Neural cell (in vitro differentiated cells): Measurements from ENCODE around the gene NUP98. TPM values are rescaled to one million over a fixed set of nuclear protein-coding genes. Genes with fewer than 3 reads are reported as not detected.
A peak's percentile ranks its signal among the peaks of the same experiment; 100 is the strongest.

Experiments used
- H2AFZ ChIP-seq: fragments of 200-600, 300-800 bp; sonication (generic), shearing (Covaris generic); 2 replicates; pipeline ENCODE4 v1.6.0; 2014; ENCODE audit warnings: low read depth, mild to moderate bottlenecking, antibody characterized with exemption, low read length, moderate library complexity
- H3F3A ChIP-seq: fragments of 200-600 bp; shearing (Covaris generic); 2 replicates; pipeline ENCODE4 v1.6.1; 2016; ENCODE audit warnings: mild to moderate bottlenecking, moderate library complexity, mixed read lengths, antibody characterized with exemption, low read length; ENCODE audit not compliant: insufficient read depth, poor library complexity, severe bottlenecking
- H3K27ac ChIP-seq: fragments of 200-600, 300-800 bp; sonication (generic), shearing (Covaris generic); 2 replicates; pipeline ENCODE4 v1.5.1; 2014; ENCODE audit warnings: mild to moderate bottlenecking, low read length, moderate library complexity
- H3K27me3 ChIP-seq: fragments of 300-800, 200-600 bp; sonication (generic), shearing (Covaris generic); 2 replicates; pipeline ENCODE4 v1.6.0; 2014; ENCODE audit warnings: mild to moderate bottlenecking, low read depth, low read length, moderate library complexity; ENCODE audit not compliant: insufficient read depth
- H3K36me3 ChIP-seq: fragments of 300-800, 200-600 bp; sonication (generic), shearing (Covaris generic); 2 replicates; pipeline ENCODE4 v1.5.1; 2014; ENCODE audit warnings: mild to moderate bottlenecking, antibody characterized with exemption, low read length, moderate library complexity; ENCODE audit not compliant: insufficient read depth
- H3K4me2 ChIP-seq: fragments of 300-800, 200-600 bp; sonication (generic), shearing (Covaris generic); 2 replicates; pipeline ENCODE4 v1.6.0; 2014; ENCODE audit warnings: mild to moderate bottlenecking, low read length
- H3K4me3 ChIP-seq: fragments of 300-800, 200-600 bp; sonication (generic), shearing (Covaris generic); 2 replicates; pipeline ENCODE4 v1.5.1; 2014; ENCODE audit warnings: mild to moderate bottlenecking, low read length, moderate library complexity
- H3K79me2 ChIP-seq: fragments of 200-600 bp; shearing (Covaris generic); replicated peaks from 2 replicates; pipeline ENCODE4 v1.6.0; 2014; ENCODE audit warnings: mild to moderate bottlenecking, low read length, moderate library complexity; ENCODE audit not compliant: insufficient read depth
- H3K9ac ChIP-seq: fragments of 300-800, 200-600 bp; sonication (generic), shearing (Covaris generic); 2 replicates; pipeline ENCODE4 v1.6.1; 2016; ENCODE audit warnings: mild to moderate bottlenecking, low read length, mixed read lengths
- H3K9me2 ChIP-seq: fragments of 200-600 bp; shearing (Covaris generic); 2 replicates; pipeline ENCODE4 v1.6.1; 2016; ENCODE audit warnings: mild to moderate bottlenecking, low read length, mixed read lengths; ENCODE audit not compliant: insufficient read depth
- H3K9me3 ChIP-seq: fragments of 200-600, 300-800 bp; sonication (generic), shearing (Covaris generic); 2 replicates; pipeline ENCODE4 v1.6.1; 2016; ENCODE audit warnings: mild to moderate bottlenecking, mixed run types, low read length, moderate library complexity, mixed read lengths
- H4K20me1 ChIP-seq: fragments of 200-600 bp; shearing (Covaris generic); 2 replicates; pipeline ENCODE4 v1.6.1; 2016; ENCODE audit warnings: mild to moderate bottlenecking, mixed run types; ENCODE audit not compliant: insufficient read depth
- EP300 ChIP-seq: fragments of 450-650 bp; conservative IDR thresholded peaks from 2 replicates; pipeline ENCODE4 v1.6.1; 2014; ENCODE audit warnings: antibody characterized with exemption, mild to moderate bottlenecking, moderate library complexity; ENCODE audit not compliant: poor library complexity, severe bottlenecking
- EZH2 ChIP-seq: fragments of 200-600, 300-800 bp; shearing (Covaris generic), sonication (generic); IDR thresholded peaks from 2 replicates; pipeline ENCODE4 v1.6.1; 2014; ENCODE audit warnings: antibody characterized with exemption, low read length, borderline replicate concordance, mild to moderate bottlenecking; ENCODE audit not compliant: insufficient read depth, poor library complexity, severe bottlenecking
- MXI1 ChIP-seq: fragments of 450-650 bp; conservative IDR thresholded peaks from 2 replicates; pipeline ENCODE4 v1.6.1; 2014; ENCODE audit warnings: antibody characterized with exemption, mild to moderate bottlenecking; ENCODE audit not compliant: poor library complexity, severe bottlenecking
- POLR2AphosphoS5 ChIP-seq: IDR thresholded peaks from 2 replicates; pipeline ENCODE4 v1.6.1; 2012
- RAD21 ChIP-seq: fragments of 450-650 bp; conservative IDR thresholded peaks from 2 replicates; pipeline ENCODE4 v1.6.1; 2014; ENCODE audit warnings: antibody characterized with exemption, mild to moderate bottlenecking, moderate library complexity
- SMC3 ChIP-seq: fragments of 450-650 bp; conservative IDR thresholded peaks from 2 replicates; pipeline ENCODE4 v1.6.1; 2014; ENCODE audit warnings: antibody characterized with exemption, mild to moderate bottlenecking, moderate library complexity; ENCODE audit not compliant: poor library complexity
- TAF1 ChIP-seq: IDR thresholded peaks from 2 replicates; pipeline ENCODE4 v1.6.1; 2012; ENCODE audit warnings: low read depth
- polyA plus RNA-seq: library from polyadenylated mRNA; depleted of rRNA; stranded (reverse); fragments of >200 nt; gene quantifications from 2 replicates; pipeline ENCODE4 v1.2.3, GENCODE V29; 2014
- TF ChIP-seq, protein P1 (sequence below): fragments of 450-650 bp; IDR thresholded peaks from 2 replicates; pipeline ENCODE4 v1.5.1; 2014; ENCODE audit warnings: antibody characterized with exemption, mild to moderate bottlenecking, moderate library complexity; ENCODE audit not compliant: poor library complexity, severe bottlenecking
- TF ChIP-seq, protein P2 (sequence below): IDR thresholded peaks from 2 replicates; pipeline ENCODE4 v1.6.1; 2012; ENCODE audit warnings: borderline replicate concordance

The NUP98 gene
- polyA plus RNA-seq, 1 donor from 2014 or later, result 28.9 TPM

DNA sequence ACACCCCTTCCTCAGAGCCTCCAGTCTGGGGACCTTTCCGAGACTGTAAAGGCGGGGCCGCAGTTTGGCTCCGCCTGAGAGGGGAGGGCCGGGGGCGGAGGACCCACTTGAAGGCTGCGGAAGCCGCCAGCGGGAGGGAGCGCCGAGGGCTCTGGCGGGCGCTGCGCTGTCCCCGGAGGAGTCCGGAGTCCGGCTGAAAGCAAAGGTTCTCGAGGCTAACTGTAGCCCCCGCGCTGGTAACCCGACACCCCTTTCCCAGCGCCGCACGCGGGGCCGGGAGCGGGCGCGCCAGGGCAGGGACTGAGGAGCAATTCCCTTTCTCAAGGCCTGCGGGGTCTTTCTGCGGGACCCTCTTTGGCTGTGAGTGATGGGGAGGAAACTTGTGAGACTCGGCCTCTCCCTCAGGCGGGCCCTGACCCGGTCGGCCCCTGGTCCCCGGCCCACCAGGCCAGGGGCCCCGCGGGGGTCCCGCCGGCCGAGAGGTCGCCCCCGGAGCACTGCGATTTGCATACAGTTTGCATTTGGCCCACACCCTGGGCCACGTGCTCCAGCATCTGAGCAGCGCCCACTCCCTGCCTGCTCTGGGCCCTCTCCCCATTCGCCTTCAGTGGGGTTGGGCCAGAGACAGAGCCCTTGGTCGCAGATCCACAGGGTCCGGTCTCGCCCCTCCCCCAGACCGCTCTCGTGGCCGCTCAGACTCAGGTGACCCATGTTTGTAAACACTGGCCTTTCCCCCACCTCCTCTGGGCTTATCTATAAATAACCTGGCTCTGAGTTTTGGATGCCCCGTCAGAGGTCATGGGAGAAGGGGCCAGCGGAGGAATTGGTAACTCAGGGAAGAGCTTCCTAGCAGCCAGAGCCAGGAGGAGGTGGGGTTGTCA is 155.0 kb downstream of the NUP98 start:
- Histone ChIP-seq H3K36me3 (no peaks in the 10 kb centered on the region), H3K27ac (no peak overlapping the region), H3F3A (no peaks in the 10 kb centered on the region), H4K20me1 (no peaks in the 10 kb centered on the region), H3K9me3 (no peaks in the 10 kb centered on the region), H2AFZ (no peak overlapping the region), H3K9me2 (no peaks in the 10 kb centered on the region), H3K27me3 (peaks cover 18% of the 10 kb centered on the region), H3K4me3 (peak overlapping the region; percentile 71), H3K4me2 (peak overlapping the region; percentile 14), H3K9ac (peak overlapping the region; percentile 51), H3K79me2 (no peaks in the 10 kb centered on the region)
- TF ChIP-seq SMC3, result no peak
- TF ChIP-seq, protein P1, sequence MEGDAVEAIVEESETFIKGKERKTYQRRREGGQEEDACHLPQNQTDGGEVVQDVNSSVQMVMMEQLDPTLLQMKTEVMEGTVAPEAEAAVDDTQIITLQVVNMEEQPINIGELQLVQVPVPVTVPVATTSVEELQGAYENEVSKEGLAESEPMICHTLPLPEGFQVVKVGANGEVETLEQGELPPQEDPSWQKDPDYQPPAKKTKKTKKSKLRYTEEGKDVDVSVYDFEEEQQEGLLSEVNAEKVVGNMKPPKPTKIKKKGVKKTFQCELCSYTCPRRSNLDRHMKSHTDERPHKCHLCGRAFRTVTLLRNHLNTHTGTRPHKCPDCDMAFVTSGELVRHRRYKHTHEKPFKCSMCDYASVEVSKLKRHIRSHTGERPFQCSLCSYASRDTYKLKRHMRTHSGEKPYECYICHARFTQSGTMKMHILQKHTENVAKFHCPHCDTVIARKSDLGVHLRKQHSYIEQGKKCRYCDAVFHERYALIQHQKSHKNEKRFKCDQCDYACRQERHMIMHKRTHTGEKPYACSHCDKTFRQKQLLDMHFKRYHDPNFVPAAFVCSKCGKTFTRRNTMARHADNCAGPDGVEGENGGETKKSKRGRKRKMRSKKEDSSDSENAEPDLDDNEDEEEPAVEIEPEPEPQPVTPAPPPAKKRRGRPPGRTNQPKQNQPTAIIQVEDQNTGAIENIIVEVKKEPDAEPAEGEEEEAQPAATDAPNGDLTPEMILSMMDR, result no peak
- TF ChIP-seq, protein P2, sequence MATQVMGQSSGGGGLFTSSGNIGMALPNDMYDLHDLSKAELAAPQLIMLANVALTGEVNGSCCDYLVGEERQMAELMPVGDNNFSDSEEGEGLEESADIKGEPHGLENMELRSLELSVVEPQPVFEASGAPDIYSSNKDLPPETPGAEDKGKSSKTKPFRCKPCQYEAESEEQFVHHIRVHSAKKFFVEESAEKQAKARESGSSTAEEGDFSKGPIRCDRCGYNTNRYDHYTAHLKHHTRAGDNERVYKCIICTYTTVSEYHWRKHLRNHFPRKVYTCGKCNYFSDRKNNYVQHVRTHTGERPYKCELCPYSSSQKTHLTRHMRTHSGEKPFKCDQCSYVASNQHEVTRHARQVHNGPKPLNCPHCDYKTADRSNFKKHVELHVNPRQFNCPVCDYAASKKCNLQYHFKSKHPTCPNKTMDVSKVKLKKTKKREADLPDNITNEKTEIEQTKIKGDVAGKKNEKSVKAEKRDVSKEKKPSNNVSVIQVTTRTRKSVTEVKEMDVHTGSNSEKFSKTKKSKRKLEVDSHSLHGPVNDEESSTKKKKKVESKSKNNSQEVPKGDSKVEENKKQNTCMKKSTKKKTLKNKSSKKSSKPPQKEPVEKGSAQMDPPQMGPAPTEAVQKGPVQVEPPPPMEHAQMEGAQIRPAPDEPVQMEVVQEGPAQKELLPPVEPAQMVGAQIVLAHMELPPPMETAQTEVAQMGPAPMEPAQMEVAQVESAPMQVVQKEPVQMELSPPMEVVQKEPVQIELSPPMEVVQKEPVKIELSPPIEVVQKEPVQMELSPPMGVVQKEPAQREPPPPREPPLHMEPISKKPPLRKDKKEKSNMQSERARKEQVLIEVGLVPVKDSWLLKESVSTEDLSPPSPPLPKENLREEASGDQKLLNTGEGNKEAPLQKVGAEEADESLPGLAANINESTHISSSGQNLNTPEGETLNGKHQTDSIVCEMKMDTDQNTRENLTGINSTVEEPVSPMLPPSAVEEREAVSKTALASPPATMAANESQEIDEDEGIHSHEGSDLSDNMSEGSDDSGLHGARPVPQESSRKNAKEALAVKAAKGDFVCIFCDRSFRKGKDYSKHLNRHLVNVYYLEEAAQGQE, result no peak
- TF ChIP-seq EP300, result no peak
- TF ChIP-seq POLR2AphosphoS5, result no peak
- TF ChIP-seq TAF1, result no peak
- no peak for TF ChIP-seq EZH2
- no peak for TF ChIP-seq MXI1
- no peak for TF ChIP-seq RAD21

DNA sequence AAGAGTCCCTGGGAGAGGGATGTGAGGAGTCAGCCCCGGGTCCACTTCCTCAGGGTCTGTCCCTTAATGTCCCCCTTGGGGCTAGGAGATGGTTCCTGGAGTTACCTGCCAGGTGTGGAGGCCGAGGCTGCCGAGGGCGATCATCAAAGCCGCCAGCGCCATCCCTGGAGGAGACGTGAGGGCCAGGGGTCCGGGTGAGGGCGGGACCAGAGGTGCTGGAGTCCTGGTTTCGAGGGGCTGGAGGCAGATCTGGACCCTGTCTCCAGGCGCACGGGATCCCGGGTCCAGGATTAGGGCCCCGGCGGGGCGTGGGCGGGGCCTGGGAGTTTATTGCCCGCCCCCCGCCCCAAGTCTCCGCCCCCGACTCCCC is 155.7 kb downstream of the NUP98 start, which contains the start of gene ART5:
Gene ART5 (minus strand): TSS at position 292 of the 370 bp plus-strand sequence. CDS start 130 bp downstream, at position 162.
- no peak within 1 kb of the TSS for H3K27ac ChIP-seq
- no peaks in the 10 kb centered on the region for H3F3A ChIP-seq
- H2AFZ ChIP-seq, result no peak within 1 kb of the TSS
- no peaks in the 10 kb centered on the region for H4K20me1 ChIP-seq
- peak within 1 kb of the TSS; percentile 71 for H3K4me3 ChIP-seq
- H3K4me2 ChIP-seq, result peak within 1 kb of the TSS; percentile 14
- no peaks in the 10 kb centered on the region for H3K36me3 ChIP-seq
- peaks cover 18% of the 10 kb centered on the region for H3K27me3 ChIP-seq
- no peaks in the 10 kb centered on the region for H3K9me2 ChIP-seq
- TF ChIP-seq MXI1, result no peak
- no peak for TF ChIP-seq POLR2AphosphoS5
- no peak for TF ChIP-seq TAF1
- no peak for TF ChIP-seq EZH2
- no peak for TF ChIP-seq SMC3
- TF ChIP-seq, protein P2, result no peak
- TF ChIP-seq, protein P1, result no peak
- H3K79me2 ChIP-seq, result no peaks in the 10 kb centered on the region
- H3K9me3 ChIP-seq, result no peaks in the 10 kb centered on the region
- peak within 1 kb of the TSS; percentile 51 for H3K9ac ChIP-seq
